Measurements from ENCODE around the gene ARHGAP26.

The ARHGAP26 gene

GRCh38 chr5:143248822-143249579 lies 478.8 kb downstream of the ARHGAP26 start:
- DNase-seq (ENCODE audit: low spot score): no peak

DNA sequence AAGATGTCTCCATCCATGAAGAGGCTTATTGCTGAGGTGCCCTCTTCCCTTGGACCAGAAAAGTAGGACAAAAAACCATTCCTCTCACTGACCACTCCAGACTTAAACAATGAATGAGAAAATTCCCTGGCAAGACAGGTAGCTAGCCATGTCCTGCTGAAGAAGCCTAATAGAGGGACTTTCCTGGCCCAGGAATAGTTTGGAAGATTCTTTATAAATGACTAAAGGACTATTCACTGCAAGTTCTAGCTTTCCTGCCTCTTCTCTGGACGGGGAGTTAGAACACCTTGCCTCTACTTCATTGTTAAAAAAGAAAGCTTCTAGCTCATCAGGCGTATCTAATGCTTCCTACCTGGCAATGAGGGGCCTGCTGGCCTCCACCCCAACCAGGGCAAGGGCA lies 479.7 kb downstream of the ARHGAP26 start:
- DNase-seq (ENCODE audit: low spot score): no peak

DNA sequence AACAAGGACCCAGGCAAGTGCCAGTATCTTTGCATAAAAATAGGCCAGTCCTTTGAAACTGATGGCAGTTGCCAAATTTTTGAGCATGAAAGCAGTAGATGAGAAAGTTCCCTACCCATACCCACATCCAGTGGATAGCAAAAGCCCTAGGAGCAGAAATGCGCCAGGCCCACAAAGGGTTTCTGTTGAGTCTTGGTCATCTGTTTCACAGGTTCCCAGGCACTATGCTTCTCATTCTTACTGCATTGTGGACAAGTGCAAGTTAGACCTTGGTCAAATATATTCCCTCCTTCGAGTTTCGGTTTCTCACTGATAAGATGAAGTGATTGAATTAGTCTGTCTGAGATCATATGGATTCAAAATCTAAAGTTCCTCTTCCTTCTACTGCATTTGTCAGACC lies 481.0 kb downstream of the ARHGAP26 start:
- DNase-seq (ENCODE audit: low spot score): no peak

DNA sequence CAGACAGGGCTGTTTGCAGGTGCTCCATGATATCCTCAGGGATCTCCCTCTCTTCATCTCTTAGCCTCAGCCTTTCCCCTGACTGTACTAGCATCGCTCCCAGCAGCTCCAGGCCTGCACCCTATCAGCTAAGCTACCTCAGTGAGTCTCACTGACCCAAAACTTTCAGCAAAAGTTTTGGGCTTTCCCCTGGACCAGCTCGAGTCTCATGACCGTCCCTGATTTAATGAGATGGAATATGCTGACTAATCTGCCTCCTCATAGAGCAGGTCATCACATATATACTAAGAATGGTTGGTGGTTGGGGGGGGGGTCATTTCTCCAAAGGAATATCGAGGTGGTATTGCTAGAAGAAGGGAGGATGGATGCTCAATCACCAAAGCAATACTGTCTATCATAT lies 481.8 kb downstream of the ARHGAP26 start:
- DNase-seq (ENCODE audit: low spot score): no peak

DNA sequence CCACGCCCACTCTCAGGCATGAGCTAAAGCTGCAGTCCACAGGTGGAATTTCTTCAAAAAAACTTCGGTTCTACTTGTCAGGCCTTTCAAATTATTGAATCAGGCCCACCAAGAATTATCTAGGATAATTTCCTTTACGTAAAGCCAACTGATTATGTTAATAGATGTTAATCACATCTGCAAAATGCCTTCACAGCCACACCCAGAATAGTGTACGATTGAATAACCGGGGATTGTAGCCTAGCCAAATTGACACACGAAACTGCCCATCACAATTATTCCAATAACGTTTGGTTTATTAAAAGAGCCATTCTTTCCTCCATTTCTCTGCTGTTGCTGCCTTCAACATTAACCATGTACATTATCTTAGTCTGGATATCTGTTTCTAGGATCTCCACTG lies 484.6 kb downstream of the ARHGAP26 start:
- DNase-seq (ENCODE audit: low spot score): no peak

- DNase-seq (ENCODE audit: low spot score): no peak
Measured at GRCh38 chr5:143258559-143259253, 488.5 kb downstream of the ARHGAP26 start.

DNA sequence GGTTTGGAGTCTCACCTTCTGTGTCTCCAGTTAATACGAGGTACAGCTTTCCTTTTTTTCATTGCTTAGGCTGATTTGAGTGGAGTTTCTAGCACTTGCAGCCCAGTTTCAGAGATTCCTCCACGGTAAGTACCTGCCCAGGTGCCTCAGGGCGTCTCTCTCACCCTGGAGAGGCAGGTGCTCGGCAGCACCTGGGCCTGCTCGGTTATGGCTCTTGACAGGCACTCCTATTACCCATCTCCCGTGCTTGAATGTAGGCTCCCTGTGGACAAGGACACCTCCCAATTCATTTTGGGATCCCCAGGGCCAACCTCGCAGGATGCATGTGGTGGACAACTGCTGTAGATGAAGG lies 489.1 kb downstream of the ARHGAP26 start:
- DNase-seq (ENCODE audit: low spot score): no peak

GRCh38 chr5:143261748-143262392 lies 491.7 kb downstream of the ARHGAP26 start:
- DNase-seq (ENCODE audit: low spot score): no peak

DNA sequence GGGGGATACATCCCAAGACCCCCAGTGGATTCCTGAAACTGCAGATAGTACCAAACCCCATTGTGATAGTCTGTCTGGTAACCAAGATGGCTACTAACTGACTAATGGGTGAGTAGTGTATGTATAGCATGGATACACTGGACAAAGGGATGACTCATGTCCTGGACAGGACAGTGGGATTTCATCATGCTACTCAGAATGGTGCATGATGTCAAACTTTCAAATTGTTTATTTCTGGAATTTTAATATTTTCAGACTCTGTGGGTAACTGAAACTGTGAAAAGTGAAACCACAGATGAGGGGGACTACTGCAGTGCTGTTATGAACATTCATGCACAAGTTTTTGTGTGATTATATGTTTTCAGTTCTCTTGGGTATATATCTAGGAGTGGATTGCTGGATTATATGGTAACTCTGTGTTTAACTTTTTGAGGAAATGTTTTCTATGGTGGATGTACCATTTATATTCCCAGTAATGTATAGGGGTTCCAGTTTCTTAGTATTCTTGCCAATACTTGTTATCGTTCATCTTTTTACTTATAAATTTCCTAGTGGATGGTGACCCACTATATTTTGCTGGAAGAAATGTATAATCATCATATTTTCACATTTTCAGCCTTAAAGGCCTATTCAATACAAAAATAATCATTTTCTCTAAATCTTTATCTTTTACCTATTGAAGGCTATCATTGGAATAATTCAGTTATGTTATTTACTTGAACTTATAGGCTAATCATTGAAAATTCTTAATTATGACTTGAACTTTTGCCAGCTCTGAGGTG lies 492.4 kb downstream of the ARHGAP26 start:
- DNase-seq (ENCODE audit: low spot score): no peak

DNA sequence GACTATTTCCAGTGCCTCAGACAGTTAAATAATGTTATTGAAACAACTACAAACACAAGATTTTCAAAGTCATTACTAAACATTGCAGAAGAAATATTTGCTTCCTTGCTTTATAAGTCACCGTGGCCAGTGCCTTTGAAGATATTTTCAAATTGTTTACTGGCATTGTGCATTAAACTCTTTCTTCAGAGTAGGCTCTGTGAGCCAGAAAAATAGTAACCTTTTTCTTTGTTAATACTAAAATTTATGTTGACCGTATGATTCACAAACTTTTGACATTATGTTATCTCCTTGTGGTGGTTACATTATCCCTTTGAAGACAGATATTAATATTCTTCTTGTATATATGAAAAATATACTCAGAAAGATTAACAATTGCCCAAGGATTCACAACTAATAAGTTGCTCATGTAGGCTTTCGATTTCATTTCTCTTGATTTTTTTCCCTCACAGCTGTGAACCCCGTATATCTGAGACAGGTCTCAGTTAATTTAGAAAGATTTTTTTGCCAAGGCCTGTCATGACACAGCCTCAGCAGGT lies 493.2 kb downstream of the ARHGAP26 start:
- no peak for DNase-seq (ENCODE audit: low spot score)

GRCh38 chr5:143265995-143266394 lies 495.8 kb downstream of the ARHGAP26 start:
- no peak for DNase-seq (ENCODE audit: low spot score)

DNA sequence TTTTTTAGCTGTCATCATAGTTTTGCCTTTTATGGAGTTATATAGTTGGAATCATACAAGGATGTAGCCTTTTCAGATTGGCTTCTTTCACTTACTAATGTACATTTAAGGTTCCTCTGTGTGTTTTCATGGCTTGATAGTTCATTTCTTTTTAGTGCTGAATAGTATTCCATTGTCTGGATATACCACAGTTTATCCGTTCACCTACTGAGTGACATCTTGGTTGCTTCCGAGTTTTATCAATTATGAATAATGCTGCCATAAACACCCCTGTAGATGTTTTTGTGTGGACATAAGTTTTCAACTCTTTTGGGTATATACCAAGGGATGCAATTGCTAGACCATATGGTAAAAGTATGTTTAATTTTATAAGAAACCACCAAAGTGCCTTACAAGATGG lies 497.0 kb downstream of the ARHGAP26 start:
- DNase-seq (ENCODE audit: low spot score): no peak

- DNase-seq (ENCODE audit: low spot score): no peak
Measured at GRCh38 chr5:143268388-143268787, 498.2 kb downstream of the ARHGAP26 start.

DNA sequence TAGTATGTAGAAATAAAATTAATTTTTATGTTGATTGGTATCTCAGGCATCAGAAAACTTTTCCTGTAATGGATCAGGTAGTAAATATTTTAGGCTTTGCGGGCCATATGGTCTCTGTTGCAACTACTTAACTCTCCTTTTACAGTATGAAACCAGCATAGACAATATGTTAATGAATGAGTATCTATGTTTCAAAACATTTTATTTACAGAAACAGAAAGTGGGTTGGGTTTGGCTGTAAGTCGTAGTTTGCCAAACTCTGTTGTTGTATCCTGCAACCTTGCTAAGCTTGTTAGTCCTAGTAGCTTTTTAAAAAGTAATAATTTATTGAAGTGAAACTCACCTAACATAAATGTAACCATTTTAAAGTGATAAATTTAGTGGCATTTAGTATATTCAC lies 501.3 kb downstream of the ARHGAP26 start:
- no peak for DNase-seq (ENCODE audit: low spot score)

GRCh38 chr5:143274952-143275351 lies 504.8 kb downstream of the ARHGAP26 start:
- no peak for DNase-seq (ENCODE audit: low spot score)

GRCh38 chr5:143275512-143276363 lies 505.6 kb downstream of the ARHGAP26 start:
- no peak for DNase-seq (ENCODE audit: low spot score)

- no peak for DNase-seq (ENCODE audit: low spot score)
Measured at GRCh38 chr5:143277536-143277935, 507.4 kb downstream of the ARHGAP26 start.
